Panc1 (cell line): ENCODE data around the gene SLC2A4.

Experiments used
- POLR2AphosphoS5 ChIP-seq: IDR thresholded peaks from 2 replicates; pipeline ENCODE4 v1.6.1; 2012; ENCODE audit warnings: mild to moderate bottlenecking, low read depth, low read length, moderate library complexity
- TF ChIP-seq, protein P1 (sequence below): fragments of 450-650 bp; IDR thresholded peaks from 2 replicates; pipeline ENCODE4 v1.5.1; 2017; ENCODE audit warnings: mild to moderate bottlenecking

DNA sequence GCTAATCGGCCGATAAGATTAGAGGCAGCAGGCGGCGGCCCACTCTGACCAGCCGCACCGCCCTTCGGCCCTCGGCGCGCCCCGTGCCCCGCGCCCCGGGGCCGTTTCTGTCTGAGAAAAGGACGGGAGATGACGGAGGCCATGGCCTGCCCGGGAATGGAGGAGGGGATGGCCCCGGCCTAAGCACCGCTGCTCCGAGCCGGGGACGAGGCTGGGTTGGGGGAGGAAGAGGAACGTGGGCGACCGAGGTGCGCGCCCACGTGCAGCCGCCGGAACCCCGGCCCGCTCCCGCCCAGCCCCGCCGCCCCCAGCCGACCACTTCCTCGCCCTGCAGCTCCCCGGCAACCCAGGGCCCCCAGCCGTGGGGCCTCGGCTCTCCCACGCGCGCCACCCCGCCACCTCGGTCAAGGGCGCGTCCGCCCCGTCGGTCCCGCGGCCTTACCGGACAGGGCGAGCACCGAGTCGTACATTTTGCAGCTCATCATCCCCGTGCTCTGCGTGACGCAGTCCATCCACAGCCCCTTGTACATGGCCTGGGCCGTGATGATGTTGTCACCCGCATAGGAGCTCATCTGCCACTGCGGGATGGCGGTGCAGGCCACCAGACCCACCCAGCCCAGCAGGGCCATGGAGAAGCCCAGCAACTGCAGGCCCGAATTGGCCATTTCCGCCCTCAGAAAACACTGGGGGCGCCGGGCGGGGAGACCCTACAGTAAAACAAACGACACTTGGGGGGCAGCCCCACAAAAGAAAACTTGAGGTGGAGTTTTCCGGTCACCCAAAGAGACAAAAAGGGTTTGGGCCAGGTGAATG is 19.9 kb upstream of the SLC2A4 start:
- TF ChIP-seq, protein P1, sequence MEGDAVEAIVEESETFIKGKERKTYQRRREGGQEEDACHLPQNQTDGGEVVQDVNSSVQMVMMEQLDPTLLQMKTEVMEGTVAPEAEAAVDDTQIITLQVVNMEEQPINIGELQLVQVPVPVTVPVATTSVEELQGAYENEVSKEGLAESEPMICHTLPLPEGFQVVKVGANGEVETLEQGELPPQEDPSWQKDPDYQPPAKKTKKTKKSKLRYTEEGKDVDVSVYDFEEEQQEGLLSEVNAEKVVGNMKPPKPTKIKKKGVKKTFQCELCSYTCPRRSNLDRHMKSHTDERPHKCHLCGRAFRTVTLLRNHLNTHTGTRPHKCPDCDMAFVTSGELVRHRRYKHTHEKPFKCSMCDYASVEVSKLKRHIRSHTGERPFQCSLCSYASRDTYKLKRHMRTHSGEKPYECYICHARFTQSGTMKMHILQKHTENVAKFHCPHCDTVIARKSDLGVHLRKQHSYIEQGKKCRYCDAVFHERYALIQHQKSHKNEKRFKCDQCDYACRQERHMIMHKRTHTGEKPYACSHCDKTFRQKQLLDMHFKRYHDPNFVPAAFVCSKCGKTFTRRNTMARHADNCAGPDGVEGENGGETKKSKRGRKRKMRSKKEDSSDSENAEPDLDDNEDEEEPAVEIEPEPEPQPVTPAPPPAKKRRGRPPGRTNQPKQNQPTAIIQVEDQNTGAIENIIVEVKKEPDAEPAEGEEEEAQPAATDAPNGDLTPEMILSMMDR, result no peak
- TF ChIP-seq POLR2AphosphoS5, result no peak
